Stomach (tissue), 4 donors: ENCODE data around the gene PTPN14.

Experiments used
- CTCF ChIP-seq, 7 experiments: fragments of 450-650 bp in 4 of 7; fragments of 200-600 bp in 3 of 7; sonication (generic) in 3 of 7; IDR thresholded peaks; one replicate each; pipeline ENCODE4 v1.5.1; 2016 to 2019; ENCODE audit warnings: antibody characterized with exemption in 7 of 7, control low read depth in 2 of 7, mild to moderate bottlenecking in 1 of 7
- EP300 ChIP-seq: sonication (generic); formaldehyde crosslinking; IDR thresholded peaks from one replicate; pipeline ENCODE4 v1.6.1; 2017; ENCODE audit warnings: antibody characterized with exemption

- no peak for TF ChIP-seq CTCF (IDR thresholded peaks at IDR 0.05)
- TF ChIP-seq EP300, result no peak
Observed at GRCh38 chr1:214473862-214474261, 77.5 kb downstream of the PTPN14 start.
